ENCODE measurements around the gene SCMH1. TPM values are rescaled to one million over a fixed set of nuclear protein-coding genes. Genes with fewer than 3 reads are reported as not detected.

The SCMH1 gene
- total RNA-seq, 1 experiment from 2014 or later, result 21.6 TPM

DNA sequence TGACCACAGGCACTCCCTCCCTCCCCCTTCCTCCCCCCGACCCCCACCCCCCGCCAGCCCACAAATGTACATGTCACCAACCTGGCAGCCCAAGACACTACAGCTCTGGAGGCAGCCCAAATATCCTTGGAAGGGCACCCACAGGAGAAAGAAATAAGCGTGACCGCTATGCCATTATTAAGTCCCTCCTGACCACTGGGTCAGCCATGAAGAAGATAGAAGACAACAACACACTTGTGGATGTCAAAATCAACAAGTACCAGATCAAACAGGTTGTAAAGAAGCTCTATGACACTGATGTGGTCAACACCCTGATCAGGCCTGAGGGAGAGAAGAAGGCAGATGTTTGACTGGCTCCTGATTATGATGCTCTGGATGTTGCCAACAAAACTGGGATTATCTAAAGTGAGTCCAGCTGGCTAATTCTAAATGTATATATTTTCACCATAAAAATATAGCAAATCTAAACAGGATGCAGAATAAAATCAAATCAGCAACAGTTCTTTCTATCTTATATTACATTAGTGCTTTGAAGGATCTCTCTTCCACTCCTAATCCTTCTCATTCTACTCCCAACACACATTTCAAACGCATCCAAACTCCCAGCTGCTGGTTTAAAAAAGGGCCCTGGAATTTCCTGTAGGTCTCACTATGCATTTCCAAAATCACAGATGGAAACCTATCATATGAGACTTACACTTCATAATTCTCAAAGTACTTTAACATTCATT lies 143.2 kb downstream of the SCMH1 start:
- no peak for DNase-seq (ENCODE audit: low read depth)

DNA sequence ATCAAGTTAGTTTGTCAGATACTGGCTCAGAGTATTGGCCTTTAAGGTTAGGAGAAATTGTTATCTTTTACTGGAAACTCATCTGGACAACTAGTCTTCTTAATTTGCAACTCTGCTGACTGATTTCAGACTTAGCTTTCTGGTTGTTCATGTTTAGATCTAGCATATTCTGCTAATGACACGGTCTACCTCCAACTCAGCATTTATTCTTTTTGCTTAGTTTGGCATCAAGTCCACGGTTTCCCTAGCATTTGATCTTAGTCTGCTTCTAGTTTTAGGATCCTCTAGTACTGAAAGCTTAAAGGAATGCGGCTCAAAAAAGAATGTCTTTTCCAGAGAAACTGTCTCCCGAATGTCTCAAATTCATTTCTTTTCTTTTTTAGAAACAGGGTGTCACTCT lies 145.0 kb downstream of the SCMH1 start:
- no peak for DNase-seq (ENCODE audit: low read depth)

DNA sequence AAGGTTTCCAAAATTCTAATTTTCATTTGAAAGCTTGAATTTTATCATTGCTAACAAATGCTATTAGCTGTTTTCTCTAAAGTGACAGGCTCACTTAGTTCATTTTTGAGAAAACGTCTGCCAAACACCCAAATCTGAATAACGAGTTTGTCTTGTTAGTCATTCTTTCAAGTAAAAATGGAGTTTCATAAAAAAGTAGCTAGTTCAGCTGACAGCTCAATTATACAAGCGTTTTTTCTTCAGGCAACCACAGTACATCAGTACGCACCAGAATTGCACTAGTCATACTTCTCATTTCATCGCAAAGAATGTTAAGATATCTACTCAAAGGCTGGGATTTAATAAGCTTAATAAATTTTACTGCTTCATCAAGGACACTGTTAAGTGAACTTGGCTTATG lies 148.3 kb downstream of the SCMH1 start:
- DNase-seq (ENCODE audit: low read depth), result peak; percentile 15

DNA sequence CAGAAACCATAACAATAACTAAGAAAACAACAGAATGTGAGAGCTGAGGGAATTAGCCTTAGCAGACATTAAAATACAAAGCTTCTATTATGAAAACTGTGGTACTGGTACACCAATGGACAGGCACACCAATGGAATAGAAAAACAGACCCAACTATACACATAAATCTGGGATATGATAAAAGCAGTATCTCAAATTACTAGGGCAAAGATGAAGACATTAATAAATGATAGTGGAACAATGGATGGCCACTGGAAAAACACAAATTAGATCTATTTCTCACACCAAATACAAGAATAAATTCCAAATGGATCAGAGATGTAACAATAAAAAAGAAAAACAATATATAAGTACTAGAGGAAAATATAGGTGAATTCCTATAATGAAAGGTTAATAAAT lies 155.2 kb downstream of the SCMH1 start:
- no peak for DNase-seq (ENCODE audit: low read depth)

DNA sequence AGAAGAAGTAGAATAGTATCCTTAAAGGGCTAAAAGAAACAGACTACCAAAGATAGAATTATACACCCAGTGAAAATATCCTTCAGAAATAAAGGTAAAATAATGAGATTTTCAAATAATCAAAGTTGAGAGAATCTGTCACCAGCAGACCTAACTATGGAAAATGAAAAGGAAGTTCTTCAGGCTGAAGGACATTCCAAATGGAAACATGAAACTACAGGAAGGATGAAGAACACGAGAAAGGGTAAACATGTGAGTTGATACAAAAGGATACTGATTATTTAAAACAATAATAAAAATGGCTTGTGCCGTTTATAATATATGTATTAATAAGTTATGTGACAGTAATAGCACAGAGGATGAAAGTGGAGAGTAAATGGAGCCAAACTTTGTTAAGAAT lies 163.5 kb downstream of the SCMH1 start:
- no peak for DNase-seq (ENCODE audit: low read depth)

DNA sequence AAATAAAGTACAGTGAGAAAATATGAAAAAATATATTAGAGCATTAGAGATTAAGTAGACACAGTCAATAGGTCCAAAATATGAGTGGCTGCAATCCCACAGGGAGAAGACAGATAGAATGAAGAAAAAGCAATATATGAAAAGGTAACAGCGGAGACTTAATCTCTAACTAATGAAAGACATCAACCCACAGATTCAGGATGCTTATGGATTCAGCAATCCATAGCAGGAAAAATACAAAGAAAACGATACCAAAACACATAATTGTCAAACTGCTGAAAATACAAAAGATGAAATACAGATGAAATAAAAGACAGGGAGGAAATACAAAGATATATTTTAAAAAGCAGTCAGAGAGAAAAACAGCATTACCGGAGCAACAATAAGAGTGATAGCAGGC lies 163.9 kb downstream of the SCMH1 start:
- DNase-seq (ENCODE audit: low read depth), result no peak

DNA sequence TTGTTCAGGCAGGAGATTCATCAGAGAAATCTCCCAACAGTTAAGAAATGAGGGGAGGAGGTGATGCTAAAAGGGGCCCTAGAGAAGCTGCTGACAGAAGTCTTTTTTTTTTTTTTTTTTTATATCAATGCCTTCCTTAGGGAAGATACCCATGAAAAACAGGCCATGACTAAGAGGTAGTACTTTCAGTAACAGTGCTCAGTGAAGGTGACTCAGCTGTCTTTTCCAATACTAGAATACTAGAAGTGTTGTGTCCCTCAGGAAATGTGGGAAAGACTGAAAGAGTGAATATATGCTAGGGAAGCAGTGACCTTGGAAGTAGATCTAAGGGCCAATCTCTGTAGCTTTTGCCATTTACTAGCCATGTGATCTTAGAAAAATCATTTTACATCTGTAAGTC lies 168.1 kb downstream of the SCMH1 start:
- DNase-seq (ENCODE audit: low read depth), result peak; percentile 91

DNA sequence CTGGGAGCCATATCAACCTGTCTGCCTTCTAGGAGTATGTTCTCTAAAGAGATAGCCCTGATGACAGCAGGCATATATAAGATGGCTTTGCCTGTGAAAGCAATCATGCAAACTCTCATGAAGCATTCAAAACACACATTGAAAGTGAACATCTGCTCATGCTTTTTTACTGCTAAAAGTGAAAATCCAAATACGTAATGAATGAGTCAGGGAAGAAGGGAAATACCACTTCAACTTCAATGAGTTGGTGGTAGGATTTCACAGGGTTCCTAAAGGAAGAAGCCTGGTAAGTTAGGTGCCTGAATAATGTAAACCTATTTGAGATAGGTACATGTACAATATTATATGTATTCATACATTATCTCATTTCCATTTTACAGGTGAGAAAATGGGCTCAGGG lies 170.1 kb downstream of the SCMH1 start:
- DNase-seq (ENCODE audit: low read depth), result peak; percentile 34

DNA sequence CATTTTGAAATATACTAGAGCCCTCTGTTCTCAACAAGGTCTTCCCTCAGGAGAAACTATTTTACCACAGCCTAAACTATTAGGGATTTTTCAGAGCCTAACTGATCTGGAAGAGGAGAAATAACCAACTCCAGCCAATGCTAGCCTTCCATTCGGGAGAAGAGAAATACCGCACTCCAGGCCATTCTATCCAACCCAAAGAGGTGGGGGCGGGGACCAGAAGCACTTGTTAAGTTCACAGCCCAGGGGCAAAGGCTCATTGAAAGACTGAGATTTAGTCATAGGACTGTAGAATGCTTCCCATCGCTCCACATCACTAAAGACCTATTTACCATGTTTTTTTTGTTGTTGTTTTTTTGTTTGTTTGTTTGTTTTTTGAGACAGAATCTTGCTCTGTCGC lies 185.2 kb downstream of the SCMH1 start:
- no peak for DNase-seq (ENCODE audit: low read depth)

DNA sequence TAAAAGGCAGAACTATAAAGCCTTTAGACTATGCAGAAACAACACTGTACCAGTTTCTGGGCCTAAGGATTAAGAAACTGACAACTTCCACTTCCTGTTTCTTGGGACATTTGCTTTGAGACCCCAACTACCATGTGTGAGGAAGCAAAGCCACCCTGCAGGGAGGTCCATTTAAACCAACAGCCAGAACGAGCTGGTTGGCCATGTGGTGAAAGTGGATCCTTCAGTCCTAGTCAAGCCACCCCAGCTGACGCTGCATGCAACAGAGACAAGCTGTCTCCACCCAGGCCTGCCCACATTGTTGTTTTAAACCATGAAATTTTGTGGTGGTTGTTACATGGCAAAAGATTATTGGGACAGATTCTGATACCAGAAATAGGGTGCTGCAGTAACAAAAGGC lies 188.8 kb downstream of the SCMH1 start:
- no peak for DNase-seq (ENCODE audit: low read depth)

DNA sequence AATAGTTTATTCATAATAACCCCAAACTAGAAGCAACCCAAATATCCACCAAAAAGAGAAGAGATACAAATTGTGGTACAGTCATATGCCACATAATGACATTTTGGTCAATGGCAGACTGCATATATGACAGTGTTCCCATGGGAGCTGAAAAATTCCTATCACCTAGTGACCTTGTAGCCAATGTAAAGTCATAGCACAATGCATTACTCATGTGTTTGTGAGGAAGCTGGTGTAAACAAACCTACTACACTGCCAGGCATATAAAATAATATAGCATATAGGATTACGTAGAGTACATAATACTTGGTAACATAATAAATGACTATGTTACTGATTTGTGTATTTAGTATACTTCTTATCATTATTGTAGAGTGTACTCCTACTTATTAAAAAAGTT lies 191.1 kb downstream of the SCMH1 start:
- no peak for DNase-seq (ENCODE audit: low read depth)

DNA sequence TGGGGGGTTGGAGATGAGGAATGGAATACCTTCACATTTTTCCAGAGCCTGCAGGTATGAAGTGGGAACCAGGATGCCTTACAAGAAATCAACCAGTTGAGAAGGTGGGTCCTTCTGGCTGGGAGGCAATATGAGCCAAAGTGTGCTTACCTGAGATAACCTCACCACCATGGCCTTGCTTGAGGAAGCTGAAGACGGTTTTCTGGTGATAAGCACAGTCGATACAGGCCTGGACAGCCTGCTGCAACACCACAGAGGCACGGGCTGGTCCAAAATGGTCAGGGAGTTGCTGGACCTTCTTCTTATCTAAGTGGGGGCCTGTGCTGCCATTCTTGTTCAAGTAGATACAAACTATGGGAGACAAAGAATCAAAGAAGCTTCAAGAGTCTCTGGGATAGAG lies 193.6 kb downstream of the SCMH1 start:
- DNase-seq (ENCODE audit: low read depth), result no peak

DNA sequence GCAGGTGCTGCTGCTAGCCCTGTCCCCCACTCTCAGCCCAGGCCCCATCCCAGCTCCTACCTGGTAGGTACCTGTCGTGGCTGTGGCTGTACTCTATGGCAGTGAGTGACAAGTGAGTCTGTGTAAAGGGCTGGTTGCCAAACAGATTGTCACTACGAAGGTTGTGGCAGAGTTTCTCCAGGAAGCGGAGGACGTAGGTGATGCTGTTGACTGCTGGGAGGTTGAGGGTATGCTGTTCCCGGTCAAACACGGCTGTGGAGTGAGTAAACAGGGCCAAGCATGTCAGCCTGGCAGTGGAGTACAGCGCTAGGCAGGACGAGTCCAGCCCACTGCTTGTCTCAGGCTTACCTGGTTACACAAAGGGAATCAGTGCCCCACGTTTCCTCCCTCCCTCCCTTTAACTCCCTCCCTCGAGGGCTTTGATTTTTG lies 195.7 kb downstream of the SCMH1 start:
- DNase-seq (ENCODE audit: low read depth), result no peak

DNA sequence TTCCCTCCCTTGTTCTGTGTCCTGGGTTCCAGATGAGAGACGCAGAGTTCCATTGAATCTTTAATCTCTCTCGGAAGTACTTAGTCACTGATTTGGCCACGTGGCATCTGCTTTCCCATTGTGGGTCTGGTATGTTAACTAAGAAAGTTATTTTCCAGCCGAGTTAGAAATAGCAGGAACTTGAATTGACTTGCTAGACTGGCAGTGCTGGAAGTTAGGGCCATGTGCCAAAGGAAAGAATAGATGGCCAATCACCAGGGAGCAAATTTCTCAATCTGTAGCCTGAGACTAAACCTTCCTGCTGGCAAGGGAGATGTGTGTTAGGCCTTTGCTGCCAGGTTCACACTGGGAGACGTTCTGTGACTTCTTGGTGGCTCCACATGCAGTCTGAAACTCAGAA lies 196.4 kb downstream of the SCMH1 start:
- DNase-seq (ENCODE audit: low read depth), result peak; percentile 9

DNA sequence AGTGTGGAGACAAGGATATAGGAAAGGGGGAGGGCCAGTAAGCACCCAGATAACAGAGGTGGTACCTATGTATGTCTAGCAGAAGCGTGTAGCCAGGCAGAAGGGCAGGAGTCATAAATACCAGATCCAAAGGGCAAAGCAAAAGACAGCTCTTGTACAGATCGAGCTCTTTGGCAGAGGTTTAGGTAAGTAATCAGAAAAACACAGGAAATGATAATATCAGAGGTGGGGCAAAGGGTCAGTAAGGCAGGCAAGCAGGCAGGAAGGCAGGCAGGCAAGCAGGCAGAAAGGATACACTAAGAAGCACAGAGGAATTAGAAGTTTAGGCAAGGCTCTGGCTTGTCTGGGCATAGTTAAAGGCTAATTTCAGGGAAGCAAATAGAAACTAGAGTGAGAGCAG lies 197.9 kb downstream of the SCMH1 start:
- no peak for DNase-seq (ENCODE audit: low read depth)

DNA sequence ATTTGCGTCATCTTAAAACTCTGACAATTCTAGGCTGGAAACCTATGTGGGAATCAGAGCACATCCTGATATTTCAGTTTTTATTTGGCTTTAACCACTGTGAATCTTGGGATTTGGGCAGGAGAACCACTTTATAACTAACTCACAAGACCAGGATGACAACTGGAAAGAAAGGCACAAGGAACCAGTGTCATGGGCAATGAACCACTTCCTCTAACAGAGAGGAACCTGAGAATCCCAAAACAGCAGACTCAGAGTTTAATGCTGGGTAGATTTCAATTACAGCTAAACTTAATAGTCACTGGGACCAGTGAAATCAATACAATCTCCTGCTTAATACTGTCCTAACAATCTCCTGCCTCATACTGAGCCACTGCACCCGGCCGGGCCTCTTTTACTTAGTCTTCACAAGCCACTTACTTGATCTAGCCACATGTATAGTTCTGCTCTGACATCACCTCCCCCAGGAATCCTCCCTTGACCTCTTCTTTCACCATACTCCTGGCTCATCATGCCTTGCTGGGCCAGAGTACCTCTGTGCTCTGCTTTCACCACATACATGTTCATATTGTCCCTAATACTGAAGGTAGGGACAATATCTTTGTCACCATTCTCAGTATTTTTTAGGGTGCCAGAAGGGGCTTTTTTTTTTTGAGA lies 200.4 kb downstream of the SCMH1 start:
- no peak for DNase-seq (ENCODE audit: low read depth)

DNA sequence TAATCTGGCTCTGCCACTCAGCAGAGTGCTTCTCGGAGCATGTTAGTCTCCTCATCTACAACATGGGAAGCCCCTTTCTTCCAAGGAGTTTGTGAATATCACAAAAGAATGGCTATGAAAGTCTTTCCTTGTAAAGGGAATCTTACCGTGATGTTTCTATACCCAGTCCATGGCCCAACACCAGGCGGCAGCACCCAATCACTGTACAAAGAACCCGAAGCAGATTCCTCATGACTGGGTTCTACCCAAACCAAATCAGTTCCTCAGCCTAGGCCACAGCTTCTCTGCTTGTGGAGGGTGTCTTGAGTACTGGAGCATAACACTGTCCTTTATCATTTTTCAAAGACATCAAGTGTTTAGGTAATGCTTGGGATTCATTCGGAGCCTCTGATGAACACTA lies 204.0 kb downstream of the SCMH1 start:
- no peak for DNase-seq (ENCODE audit: low read depth)

DNA sequence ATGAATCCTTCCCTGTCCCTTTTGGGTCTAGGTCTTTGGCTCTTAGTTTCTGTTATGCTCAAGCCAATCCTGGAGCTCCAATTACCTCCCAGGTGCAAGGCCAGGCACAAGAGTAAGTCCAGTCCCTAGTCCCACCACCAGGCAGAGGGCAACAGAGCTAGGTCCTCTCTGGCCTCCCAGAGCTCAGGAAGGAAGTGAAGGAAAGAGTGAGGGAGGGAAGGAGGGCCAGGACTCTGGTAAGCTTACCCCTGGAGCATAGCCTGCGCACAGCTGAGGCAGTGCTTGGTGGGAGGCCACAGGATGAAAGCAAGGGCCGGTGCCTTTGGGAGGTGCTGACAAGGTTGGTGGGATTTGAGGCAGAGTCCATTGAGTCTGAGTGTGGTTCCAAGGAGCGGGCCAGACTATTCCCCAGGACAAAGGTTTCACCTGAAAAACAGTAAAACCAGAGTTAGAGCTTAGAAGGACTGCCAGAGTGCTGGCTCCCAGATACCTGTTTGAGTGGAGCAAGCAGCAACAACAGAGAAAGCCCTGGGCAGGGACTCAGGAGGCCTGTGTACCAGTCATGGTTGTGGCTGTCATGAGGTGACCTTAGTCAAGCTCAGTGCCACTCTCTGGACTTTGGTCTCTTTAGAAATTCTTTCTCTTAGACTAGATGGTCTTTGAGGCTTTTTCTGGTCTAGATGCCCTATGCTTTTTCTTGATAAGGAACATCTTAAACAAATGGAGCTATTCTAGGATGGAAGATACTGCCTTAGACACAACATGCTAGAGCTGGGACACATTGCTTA lies 204.8 kb downstream of the SCMH1 start:
- no peak for DNase-seq (ENCODE audit: low read depth)

DNA sequence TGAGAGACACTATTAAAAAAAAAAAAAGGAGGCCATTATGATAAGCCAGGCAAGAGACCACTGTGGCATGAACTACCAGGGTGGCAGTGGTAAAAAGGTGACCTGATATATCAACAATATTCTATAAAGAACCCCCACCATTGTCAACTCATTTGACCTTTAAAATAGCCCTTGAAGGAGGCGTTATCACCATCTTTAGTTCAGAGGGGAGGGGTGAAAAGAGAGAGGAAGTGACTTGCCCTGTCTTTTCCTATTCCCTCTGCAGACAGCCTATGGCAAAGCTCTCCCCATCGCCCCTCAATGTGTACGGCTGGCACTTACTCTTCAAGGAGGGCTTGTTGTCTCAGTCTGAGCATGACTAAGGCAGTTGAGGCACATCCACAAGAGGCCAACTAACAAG lies 208.8 kb downstream of the SCMH1 start:
- DNase-seq (ENCODE audit: low read depth), result no peak

DNA sequence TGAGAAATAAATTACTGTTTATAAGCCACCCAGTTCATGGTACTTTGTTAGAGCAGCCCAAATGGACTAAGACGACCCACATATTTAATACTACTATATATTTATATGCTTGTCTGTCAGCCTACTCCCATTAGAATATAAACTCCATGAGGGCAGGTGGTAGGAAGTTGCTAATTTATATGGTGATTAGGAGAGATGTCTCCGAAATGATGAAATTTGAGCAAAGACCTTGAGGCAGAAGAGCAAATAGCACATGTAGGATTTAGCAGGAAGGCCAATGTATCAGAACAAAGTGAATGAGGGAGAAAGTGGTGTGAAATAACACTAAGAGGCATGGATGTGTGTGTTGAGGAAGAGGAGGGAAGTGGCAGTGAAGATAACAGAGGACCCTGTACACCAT lies 210.0 kb downstream of the SCMH1 start:
- DNase-seq (ENCODE audit: low read depth), result no peak

DNA sequence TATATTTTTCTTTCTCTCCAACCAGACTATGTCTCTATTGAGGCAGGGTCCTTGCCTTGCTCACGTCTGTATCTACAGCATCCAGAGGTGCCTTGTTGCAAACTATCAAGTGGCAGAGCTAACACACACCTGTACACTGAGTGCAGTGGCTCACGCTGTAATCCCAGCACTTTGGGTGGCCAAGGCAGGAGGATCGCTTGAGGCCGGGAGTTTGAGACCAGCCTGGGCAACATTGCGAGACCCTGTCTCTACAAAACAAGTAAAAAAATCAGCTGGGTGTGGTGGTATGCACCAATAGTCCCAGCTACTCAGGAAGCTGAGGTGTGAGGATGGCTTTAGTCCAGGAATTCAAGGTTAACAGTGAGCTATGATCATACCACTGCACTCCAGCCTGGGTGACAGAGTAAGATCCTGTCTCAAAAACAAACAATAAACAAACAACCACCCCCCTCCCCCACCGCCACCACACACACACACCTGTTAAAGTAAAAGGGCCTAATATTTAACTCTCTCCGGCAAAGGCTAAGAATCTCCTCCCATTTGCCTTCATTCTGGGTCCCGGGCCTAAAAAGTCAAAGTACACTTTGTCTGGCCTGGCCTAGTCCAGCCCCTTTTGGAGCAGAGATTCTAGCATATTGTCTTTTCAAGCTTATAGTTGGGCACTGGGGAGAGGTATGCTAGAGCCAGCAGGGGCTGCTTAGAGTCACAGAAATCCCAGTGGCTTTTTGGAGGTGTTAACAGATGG lies 211.1 kb downstream of the SCMH1 start:
- no peak for DNase-seq (ENCODE audit: low read depth)

DNA sequence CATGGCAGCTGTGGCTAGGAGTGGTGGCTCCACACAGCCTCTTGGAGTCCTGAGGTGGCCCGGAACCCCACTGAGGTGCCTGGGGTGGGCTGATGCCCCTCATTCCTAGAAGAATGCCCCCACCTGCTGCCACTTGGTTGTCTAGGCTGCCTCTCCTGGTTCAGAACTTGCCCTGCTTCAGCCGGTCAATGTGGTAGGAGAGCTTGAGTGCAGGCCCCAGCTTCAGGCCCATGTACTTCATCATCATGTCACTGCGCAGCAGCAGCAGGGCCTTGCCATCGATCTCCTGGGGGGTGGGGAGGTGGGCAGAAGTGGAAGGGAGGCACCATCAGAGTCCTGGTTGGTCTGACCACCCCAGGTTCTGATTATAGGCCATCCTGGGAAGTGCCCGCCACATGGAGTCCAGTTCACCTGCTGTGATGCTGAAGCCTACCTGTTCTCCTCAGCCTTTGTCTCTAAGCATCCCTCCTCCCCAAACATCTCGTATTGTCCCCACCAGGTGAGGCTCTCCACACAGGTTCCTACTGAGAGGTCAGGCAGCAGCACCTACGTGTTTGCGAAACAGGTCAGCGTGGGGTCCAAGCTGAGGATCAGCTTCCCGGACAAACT lies 214.0 kb downstream of the SCMH1 start:
- DNase-seq (ENCODE audit: low read depth), result no peak

Measured in LHCN-M2 (cell line).